GM21737 (cell line): ENCODE measurements around the gene ADGRE1.

Experiments used
- ATAC-seq: cut with Tn5 transposase; IDR thresholded peaks from one replicate; pipeline ENCODE4 v1.9.1; 2021; ENCODE audit warnings: mild to moderate bottlenecking, moderate library complexity; ENCODE audit not compliant: unreplicated experiment

The ADGRE1 gene

DNA sequence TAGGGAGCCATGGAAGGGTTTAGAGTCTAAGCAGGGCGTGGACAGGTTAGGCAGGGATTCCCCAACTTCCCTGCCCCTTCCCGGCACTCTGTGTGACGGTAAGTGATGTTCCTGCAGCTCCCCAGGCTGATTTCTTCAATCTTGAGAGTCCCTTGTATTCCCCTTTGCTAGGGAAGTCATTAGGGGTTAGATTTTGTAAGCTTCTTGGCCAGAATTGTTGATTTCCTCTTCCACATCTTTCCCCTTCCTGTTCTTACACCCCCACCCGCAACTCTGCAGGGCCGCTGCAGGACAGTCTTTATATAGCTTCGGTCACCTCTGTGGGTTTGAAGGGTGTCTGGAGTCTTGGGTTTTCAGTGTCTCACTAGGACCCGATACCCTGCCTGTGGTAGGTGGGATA lies 10.6 kb upstream of the ADGRE1 start:
- no peak for ATAC-seq

DNA sequence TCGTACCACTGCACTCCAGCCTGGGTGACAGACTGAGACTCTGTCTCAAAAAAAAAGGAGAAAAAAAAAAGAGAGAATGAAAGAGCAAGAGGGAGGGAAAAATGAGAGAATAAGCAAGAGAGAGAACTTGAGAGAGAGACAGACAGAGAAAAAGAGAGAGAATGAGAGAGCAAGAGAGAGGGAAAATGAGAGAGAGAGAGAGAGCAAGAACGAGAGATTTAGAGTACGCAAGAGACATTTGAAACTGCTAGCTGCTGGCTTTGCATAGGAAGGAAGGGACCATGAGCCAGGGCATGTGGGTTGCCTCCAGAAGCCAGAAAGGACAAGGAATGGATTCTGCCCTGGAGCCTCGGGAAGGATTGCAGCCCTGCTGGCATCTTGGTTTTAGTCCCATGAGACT lies 9.6 kb upstream of the ADGRE1 start:
- no peak for ATAC-seq

DNA sequence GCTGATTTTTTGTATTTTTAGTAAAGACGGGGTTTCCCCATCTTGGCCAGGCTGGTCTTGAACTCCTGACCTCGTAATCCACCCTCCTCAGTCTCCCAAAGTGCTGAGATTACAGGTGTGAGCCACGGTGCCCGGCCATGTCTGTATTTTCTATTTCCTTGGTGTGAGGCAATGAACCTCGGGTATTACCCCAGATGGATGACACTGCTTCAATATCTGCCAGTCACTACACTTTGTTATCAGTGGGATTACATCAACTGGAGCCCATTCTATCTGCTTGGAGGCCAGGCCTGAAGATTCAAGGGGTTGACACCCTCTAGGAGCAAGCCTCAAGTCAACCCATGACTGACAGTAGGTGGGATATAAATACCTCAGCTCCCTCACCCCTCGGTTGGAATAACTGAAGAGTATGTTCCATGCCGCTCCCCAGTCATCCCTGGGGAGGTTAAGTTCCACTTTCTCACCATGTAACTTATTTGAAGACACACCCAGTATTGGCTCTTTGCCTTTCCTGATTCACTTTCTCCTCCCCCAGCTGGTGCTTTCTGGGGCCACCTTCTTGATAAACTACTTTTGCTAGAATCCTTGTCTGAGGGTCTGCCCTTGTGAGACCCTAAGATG lies 992 bp upstream of the ADGRE1 start:
- no peak for ATAC-seq

DNA sequence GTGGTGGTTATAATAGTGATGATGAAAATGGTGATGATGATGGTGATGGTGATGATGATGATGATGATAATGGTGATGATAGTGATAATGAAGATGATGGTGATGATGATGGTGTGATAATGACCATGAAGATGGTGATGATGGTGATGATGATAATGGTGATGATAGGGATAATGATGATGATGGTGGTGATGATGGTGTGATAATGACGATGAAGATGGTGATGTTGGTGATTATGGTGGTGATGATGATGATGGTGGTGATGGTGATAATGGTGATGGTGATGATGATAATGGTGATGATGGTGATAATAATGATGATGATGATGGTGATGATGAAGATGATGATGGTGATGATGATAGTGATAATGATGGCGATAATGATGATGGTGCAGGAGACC lies 1.6 kb downstream of the ADGRE1 start:
- no peak for ATAC-seq

DNA sequence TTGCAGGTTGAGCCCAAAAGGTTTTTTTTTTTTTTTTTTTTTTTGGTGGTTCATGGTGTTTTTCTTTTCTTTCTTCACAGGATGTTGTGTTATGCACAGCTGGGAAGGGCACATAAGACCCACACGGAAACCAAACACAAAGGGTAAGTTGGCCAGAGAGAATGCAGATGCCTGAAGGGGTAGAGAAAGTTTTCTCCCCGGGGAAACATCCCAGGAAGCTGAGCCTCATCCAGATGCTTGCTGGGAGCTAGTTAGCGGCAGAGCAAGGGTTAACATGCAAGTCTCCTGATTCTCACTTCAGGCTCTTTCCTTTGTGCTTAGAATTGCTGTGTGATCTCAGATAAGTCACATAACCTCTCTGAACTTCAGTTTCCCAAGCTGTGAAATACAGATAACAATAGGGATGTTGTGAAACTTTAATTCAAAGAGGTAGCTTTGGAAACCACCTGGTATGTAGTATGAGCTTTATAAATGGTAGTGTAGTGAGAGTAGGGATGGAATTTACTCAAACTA lies 3.1 kb downstream of the ADGRE1 start:
- no peak for ATAC-seq

DNA sequence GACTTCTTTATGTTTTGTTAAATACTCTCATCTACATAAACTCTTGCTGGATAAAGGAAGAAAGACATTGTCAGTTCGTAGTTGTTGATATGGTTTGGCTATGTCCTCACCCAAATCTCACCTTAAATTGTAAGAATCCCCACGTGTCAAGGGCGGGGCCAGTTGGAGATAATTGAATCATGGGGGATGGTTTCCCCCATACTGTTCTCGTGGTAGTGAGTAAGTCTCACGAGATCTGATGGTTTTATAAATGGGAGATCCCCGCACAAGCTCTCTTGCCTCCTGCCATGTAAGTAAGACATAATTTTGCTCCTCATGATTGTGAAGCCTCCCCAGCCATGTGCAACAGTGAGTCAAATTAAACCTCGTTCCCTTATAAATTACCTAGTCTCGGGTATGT lies 3.6 kb downstream of the ADGRE1 start:
- ATAC-seq: no peak

DNA sequence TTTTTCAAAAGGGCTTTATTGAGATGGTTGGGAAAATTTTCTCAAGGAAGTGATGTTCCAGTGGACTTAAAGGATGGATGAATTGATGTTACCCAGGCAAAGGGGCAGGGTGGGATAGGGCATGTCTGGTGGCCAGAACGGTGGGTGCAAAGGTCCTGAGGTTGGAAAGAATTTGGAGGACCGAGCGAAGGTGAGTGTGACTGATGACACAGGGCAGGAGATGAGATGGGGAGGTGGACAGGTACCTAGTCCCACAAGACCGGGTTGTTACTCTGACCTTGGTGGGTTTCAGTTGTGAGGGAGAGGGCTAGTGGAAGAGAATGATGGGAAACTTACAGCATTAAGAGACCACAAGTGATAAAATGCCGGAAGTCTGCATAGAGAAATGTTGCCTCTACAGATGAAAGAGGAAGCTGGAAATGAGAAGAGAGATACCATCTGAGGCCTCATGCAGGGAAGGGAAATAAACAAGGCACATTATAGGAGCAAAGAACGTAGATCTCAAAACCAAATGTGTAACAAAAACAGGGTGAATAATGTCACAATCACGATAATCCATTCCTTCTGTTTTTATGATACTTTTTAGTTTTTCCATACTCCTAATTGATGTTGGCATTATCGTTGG lies 4.5 kb downstream of the ADGRE1 start:
- no peak for ATAC-seq

DNA sequence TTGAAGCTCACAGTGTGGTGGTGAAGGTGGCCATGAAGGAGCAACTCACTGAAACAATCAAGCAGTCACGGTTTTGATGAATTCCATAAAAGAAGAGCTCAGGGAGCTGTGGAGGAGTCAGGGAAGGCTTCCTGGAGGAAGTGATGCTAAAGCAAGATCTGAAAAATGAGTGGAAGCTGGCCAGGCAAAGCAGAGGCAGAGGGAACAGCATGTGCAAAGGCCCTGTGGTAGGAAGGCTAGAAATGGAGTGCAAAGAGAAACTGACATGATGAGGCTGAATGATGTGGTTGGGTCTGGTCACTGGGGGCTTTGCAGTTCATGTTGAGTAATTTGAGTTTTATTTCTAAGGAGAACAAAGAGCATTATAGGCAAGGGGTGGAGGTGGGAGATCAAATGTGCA lies 6.9 kb downstream of the ADGRE1 start:
- ATAC-seq: no peak

DNA sequence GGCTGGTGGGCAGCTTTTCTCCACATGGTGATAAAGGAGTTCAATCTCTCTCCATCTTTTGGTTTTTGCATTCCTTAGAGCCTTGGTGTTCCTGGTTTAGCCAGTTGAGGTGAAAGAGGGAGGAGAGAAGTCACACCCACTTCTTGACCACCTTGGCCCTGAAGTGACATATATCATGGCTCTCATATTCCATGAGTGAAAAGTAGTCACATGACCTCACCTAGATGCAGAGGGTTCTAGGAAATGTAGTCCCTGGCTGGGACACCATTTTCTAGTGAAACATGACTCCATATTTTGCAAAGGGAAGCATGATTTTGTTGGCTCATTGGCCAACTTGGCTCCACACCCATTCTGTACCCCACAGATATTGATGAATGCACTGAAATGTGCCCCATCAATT lies 16.1 kb downstream of the ADGRE1 start:
- ATAC-seq: no peak

DNA sequence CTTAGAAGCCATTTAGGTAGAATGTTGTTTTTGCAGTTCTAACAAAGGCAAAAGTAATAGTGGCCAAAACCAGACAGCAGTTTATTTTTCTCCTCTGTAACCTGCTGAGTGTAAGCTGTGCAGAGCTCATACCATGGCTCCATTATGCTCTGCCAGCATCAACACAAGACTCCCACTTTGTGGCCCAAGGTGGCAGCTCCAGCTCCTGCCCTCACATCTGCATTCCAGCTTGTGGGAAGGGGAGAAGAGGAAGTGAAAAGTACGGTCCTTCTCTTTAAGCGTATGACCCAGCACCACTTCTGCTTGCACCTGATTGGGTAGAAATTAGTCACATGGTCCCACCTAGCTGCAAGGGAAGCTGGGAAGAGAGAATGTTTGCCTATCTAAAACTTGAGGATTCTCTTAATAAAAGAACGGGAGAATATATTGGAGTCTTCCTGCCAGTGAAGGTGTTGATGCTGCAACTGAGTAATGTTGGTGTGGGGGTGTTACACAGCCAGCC lies 19.2 kb downstream of the ADGRE1 start:
- no peak for ATAC-seq

DNA sequence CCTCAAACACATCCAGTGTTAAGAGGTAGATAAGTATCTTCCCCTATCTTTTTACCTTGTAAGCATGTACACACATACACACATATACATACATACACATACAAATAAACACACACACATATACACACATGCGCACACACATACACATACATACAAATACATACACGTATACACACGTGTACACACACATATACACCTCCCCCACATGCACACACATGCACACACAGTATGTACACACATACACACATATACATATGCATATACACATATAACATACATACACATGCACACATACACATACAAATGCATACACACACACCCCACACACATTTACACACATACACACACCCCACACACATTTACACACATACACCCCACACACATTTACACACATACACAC lies 24.1 kb downstream of the ADGRE1 start:
- no peak for ATAC-seq

DNA sequence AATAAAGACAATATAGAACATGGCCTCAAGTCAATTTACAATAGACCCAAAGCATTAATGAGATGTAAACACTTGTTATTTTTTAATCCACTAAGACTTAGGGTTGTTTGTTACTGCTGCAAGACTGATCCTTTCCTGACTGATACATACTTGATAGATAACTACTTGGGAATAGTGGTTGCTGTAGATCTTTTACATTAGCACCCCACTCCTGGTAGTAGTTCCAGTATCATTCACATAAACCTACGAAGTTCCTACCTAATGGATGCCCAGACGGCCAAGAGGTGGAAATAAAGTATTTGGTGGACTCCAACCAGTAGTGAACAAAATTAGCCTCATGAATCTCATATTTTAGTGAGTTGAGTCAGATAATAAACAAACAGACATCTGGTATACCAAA lies 26.9 kb downstream of the ADGRE1 start:
- no peak for ATAC-seq

DNA sequence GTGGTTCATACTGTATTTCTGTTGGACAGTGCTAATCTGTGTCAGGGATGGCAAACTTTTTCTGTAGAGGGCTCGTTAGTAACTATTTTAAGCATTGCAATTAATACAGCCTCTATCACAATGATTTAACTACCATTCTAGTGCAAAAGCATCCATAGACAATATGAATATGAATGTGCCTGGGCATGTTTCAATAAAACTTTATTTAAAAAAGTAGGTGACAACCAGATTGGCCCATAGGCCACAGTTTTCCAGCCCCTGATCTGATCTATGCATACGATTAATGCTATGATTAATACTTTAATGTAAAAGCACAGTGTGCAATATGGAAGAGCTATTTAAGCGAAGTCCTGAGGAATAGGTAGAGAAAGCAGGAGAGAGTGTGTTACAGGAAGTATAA lies 29.6 kb downstream of the ADGRE1 start:
- ATAC-seq: no peak

DNA sequence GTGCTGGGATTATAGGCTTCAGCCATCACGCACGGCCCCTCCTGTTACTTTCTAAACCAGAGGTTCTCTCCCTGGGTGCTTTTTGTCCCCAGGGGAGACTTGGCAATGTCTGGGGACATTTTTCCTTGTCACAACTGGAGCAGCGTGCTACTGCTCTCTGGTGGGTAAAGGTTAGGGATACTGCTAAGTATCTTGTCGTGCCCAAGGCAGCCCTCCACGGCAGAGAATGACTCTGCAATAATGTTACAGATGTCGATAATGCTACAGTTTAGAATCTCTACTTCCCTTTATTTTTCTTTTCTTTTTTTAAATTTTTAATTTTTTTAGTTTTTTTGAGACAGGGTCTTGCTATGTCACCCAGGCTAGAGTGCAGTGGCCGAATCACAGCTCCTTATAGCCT lies 38.0 kb downstream of the ADGRE1 start:
- no peak for ATAC-seq

DNA sequence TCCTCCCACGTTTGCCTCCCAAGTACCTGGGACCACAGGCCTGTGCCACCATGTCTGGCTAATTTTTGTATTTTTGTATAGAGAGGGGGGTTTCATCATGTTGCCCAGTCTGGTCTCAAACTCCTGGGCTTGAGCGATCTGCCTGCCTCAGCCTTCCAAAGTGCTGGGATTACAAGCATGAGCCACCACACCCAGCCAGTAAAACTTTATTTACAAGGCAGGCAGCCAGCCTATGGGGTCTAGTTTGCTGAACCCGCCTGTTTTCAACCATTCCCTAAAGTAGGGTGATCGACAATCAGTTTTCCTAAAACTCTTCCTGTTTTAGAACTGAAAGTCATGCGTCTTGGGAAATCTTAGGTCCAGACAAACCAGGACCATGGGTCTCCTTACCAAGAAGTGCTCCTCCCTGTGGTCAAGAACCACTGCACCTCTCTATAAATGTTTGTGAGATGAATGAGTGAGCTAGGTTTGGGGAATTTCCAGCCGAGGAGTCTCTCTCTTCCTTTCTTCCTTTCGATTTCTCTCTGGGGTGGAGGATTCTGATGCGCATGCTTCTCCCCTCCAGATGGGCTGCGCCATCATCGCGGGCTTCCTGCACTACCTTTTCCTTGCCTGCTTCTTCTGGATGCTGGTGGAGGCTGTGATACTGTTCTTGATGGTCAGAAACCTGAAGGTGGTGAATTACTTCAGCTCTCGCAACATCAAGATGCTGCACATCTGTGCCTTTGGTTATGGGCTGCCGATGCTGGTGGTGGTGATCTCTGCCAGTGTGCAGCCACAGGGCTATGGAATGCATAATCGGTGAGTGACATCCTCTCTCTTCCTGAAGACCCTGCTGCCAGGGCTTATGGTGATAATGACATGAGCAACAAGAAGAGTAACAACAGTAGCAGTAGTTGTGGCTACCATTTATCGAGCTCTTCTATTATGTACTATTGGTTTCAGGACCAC lies 38.7 kb downstream of the ADGRE1 start:
- ATAC-seq: no peak

DNA sequence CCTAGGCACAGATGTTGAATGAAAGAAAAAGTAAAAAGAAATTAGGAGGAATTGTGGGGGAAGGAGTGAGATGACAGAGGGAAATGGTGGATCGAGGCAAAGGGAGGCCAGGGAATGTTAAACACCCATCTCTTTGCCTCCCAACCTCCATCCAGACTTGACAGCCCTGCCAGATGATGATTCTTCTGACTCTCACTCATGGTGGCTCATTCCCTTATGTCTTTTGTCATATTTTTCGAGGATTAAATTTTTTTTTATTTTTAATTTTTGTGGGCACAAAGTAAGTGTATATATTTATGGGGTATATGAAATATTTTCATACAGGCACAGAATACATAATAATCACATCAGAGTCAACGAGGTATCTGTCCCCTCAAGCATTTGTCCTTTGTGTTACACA lies 42.8 kb downstream of the ADGRE1 start:
- ATAC-seq: no peak

DNA sequence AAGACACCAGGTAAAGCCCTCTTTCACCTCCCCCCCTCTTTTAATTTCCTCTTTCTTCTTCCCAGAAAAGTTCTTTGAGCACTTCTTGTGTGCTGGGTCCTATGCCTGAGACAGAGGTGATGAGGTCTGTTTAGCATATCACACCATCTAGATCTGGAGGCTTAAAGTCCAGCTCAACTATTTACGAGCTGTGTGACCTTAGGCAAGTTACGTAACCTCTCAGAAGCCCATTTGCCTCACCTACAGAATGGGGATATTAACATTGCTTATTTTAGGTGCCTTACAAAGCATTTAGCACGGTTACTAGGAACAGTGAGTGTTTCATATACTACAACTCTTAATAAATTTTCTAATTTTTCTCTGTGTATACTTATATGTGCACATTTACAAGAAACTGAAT lies 47.7 kb downstream of the ADGRE1 start:
- ATAC-seq: no peak

DNA sequence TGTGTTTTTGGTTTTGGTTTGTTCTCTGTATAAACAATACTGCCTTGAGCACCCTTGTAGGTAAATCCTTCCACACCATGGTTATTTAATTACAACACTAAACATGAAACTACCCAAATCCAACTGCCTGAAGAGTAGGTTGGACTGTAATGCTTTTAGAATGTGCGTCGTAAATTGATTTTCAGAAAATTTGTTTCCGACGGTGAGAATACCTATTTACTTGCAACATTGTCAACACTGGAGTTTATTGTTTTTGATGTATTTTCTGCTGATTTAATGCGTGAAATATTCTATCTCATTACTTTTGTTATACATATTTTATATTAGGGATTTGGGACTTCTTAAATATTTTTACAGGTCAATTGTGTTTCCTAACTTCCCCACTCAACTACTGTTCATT lies 48.2 kb downstream of the ADGRE1 start:
- ATAC-seq: no peak

DNA sequence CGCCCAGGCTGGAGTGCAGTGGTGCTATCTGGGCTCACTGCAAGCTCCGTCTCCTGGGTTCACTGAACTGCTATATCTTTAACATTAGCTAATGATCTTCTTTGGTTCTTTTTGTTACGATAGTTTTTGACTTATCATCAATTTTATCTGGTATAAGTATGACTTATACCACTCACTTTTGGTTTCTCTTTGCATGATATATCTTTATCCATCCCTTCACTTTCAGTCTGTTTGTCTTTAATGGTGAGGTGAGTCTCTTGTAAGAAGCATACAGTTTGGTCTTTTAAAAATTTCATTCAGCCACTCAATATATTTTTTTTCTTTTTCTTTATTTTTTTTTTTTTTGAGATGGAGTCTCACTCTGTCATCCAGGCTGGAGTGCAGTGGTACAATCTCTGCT lies 58.4 kb downstream of the ADGRE1 start:
- ATAC-seq: no peak

DNA sequence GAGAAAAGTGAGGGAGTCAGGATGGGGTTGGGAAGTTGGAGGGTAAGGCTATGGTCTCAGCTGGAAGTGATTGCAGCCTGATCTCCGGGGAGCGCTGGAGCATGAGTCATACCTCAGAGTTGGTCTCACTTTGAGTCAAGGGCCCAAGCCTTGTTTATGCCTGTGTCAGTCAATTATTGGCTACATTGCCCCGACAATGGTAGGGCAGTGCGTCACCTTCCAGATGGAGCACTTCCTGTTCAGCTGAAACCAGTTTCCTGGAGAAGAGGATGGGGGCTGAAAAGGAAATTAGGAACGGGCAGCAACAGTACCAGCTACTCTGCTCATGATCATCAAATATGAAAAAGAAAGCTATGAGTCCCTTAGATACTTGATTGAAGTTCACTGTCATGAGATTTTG lies 60.4 kb downstream of the ADGRE1 start:
- ATAC-seq: no peak

DNA sequence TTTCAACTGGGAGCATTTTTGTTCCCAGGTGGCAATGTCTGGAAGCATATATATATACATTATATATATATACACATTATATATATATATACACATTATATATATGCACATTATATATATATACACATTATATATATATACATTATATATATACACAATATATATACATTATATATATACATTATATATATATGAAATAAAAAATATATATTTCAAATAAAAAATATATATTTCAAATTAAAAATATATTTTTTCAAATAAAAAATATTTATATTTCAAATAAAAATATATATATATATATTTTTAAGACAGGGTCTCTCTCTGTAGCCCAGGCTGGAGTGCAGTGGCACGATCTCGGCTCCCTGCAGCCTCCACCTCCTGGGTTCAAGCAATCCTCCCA lies 61.5 kb downstream of the ADGRE1 start:
- no peak for ATAC-seq

DNA sequence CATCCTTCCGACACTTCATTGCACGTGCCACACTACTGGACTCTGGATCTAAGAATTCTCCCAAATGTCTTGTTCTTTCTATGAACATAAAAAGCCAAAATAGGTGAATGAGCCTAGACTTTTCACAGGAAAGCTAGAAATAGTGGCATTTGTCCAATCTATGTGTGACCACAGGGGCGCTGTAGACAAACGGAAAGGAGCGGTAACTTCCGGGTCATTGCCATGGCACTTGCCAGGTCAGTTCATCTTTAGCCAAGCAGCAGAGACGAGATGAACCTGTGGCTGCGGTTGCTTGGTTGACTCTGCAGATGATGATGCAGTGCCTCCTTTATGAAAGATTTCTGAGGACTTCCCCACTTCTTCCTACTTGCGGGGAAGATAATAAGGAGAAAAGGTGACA lies 65.6 kb downstream of the ADGRE1 start:
- no peak for ATAC-seq
